HG03439 (cell line): ENCODE measurements around the gene HILPDA.

Source experiments
- ATAC-seq: cut with Tn5 transposase; IDR thresholded peaks from one replicate; pipeline ENCODE4 v1.9.1; 2021; ENCODE audit warnings: mild to moderate bottlenecking, moderate library complexity; ENCODE audit not compliant: unreplicated experiment

HILPDA gene

GRCh38 chr7:128455543-128456254 lies at the start of gene HILPDA:
Gene HILPDA, plus strand, starts transcription at chr7:128455878. Its CDS starts 1,391 bp downstream, at chr7:128457269.
- ATAC-seq: peak; percentile 78

- no peak for ATAC-seq
Observed at GRCh38 chr7:128406314-128407232, 49.1 kb upstream of the HILPDA start.

GRCh38 chr7:128407233-128407589 lies 48.5 kb upstream of the HILPDA start:
- ATAC-seq: no peak

GRCh38 chr7:128407751-128408708 lies 47.6 kb upstream of the HILPDA start:
- no peak for ATAC-seq

GRCh38 chr7:128408709-128409595 lies 46.7 kb upstream of the HILPDA start:
- peak; percentile 0 for ATAC-seq

GRCh38 chr7:128409596-128410450 lies 45.9 kb upstream of the HILPDA start, which contains the start of gene IMPDH1:
Gene IMPDH1, minus strand, starts transcription at chr7:128409982. Its CDS starts 81 bp downstream, at chr7:128409901.
- peak; percentile 73 for ATAC-seq

- ATAC-seq: peak; percentile 1
Observed at GRCh38 chr7:128410451-128410753, 45.3 kb upstream of the HILPDA start.

GRCh38 chr7:128415217-128415785 lies 40.4 kb upstream of the HILPDA start:
- ATAC-seq: no peak

GRCh38 chr7:128417071-128417470 lies 38.6 kb upstream of the HILPDA start:
- ATAC-seq: no peak

GRCh38 chr7:128419257-128419656 lies 36.4 kb upstream of the HILPDA start:
- no peak for ATAC-seq

GRCh38 chr7:128420773-128421172 lies 34.9 kb upstream of the HILPDA start:
- ATAC-seq: no peak

- ATAC-seq: no peak
Observed at GRCh38 chr7:128421384-128421783, 34.3 kb upstream of the HILPDA start.

- ATAC-seq: no peak
Observed at GRCh38 chr7:128422037-128422436, 33.6 kb upstream of the HILPDA start.

GRCh38 chr7:128422842-128423241 lies 32.8 kb upstream of the HILPDA start:
- no peak for ATAC-seq

- no peak for ATAC-seq
Observed at GRCh38 chr7:128424686-128425275, 30.9 kb upstream of the HILPDA start.

- ATAC-seq: no peak
Observed at GRCh38 chr7:128425850-128426249, 29.8 kb upstream of the HILPDA start.

GRCh38 chr7:128427289-128427891 lies 28.3 kb upstream of the HILPDA start:
- no peak for ATAC-seq

GRCh38 chr7:128430207-128430606 lies 25.5 kb upstream of the HILPDA start:
- no peak for ATAC-seq
